A549 (cell line): ENCODE measurements around the gene IQGAP2.

Source experiments
- HOXA7 ChIP-seq: fragments of 250-450 bp; sonication (Bioruptor Pico); IDR thresholded peaks from 2 replicates; pipeline ENCODE4 v1.5.0; 2020; ENCODE audit warnings: mild to moderate bottlenecking, moderate library complexity
- JUN ChIP-seq, 2 experiments: fragments of >200 bp; sonication (Bioruptor Twin); formaldehyde crosslinking; IDR thresholded peaks; 2 replicates in 1 of 2; 3 replicates in 1 of 2; pipeline ENCODE4 v1.6.1; 2016 to 2017
- KDM5A ChIP-seq: fragments of 200-600 bp; sonication (generic); IDR thresholded peaks from 2 replicates; pipeline ENCODE4 v1.6.1; 2016; ENCODE audit warnings: antibody characterized with exemption, mild to moderate bottlenecking
- NR3C1 ChIP-seq: fragments of >200 bp; sonication (Bioruptor Twin); formaldehyde crosslinking; IDR thresholded peaks from 3 replicates; pipeline ENCODE4 v1.6.1; 2017
- POLR2A ChIP-seq: IDR thresholded peaks from 2 replicates; pipeline ENCODE4 v1.6.1; 2012; ENCODE audit warnings: mild to moderate bottlenecking, low read length
- TF ChIP-seq, protein P1 (sequence below): fragments of >200 bp; sonication (Bioruptor Twin); formaldehyde crosslinking; IDR thresholded peaks from 3 replicates; pipeline ENCODE4 v1.5.1; 2016
- TF ChIP-seq, protein P2 (sequence below): IDR thresholded peaks from 2 replicates; pipeline ENCODE4 v1.6.1; 2012

DNA sequence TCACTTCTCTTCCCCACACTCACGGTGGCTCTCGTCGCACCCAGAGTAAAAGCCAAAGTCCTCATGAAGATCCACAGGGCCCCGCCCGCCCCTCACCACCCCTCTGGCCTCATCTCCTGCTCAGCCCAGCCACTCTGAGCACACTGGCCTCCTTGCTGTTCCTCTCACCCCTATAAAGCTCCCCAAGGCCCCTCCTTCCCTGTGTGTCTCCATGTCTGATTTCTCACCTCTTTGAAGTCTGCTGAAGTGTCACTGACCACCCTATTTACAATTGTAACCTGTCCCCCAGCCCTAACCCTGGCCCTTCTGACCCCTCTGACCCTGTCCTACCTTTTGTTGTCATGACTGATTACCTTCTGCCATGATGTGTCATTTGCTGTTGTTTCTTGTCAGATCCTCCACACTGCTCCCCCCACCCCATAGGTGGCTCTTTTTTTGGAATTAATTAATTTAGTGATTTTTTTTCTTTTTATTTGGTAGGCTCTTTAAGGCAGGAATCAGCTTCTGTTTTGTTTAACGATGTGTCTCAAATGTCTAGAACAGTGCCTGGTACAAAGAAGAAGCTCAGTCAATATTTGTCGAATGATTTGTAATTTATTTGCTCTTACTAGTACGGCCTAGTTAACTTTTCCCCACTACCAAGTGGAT is 90.2 kb downstream of the IQGAP2 start:
- TF ChIP-seq POLR2A, result no peak
- no peak for TF ChIP-seq NR3C1
- no peak for TF ChIP-seq HOXA7
- TF ChIP-seq, protein P1, sequence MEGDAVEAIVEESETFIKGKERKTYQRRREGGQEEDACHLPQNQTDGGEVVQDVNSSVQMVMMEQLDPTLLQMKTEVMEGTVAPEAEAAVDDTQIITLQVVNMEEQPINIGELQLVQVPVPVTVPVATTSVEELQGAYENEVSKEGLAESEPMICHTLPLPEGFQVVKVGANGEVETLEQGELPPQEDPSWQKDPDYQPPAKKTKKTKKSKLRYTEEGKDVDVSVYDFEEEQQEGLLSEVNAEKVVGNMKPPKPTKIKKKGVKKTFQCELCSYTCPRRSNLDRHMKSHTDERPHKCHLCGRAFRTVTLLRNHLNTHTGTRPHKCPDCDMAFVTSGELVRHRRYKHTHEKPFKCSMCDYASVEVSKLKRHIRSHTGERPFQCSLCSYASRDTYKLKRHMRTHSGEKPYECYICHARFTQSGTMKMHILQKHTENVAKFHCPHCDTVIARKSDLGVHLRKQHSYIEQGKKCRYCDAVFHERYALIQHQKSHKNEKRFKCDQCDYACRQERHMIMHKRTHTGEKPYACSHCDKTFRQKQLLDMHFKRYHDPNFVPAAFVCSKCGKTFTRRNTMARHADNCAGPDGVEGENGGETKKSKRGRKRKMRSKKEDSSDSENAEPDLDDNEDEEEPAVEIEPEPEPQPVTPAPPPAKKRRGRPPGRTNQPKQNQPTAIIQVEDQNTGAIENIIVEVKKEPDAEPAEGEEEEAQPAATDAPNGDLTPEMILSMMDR, result no peak
- no peak for TF ChIP-seq KDM5A
- TF ChIP-seq, protein P2, sequence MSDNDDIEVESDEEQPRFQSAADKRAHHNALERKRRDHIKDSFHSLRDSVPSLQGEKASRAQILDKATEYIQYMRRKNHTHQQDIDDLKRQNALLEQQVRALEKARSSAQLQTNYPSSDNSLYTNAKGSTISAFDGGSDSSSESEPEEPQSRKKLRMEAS, result no peak
- no peak for TF ChIP-seq JUN (IDR thresholded peaks at IDR 0.05)
